ENCODE results near the gene UBN2. TPM values are rescaled to one million over a fixed set of nuclear protein-coding genes. Genes with fewer than 3 reads are reported as not detected.

Gene UBN2
- total RNA-seq, 6 experiments from 2014 or later = 7.7 to 10.1 (median 9.3) TPM

- Mint-ChIP-seq H3K9me3 (no peaks in the 10 kb centered on the region), H3K27me3 (ENCODE audit: insufficient read depth) (peaks cover 2% of the 10 kb centered on the region; the same call in 1 of the 2 replicates), H3K4me3 (peak overlapping the region; percentile 99), H3K27ac (peak overlapping the region; percentile 94; the same call in 1 of the 2 replicates), H3K4me1 (ENCODE audit: low read depth) (peaks cover 34% of the 10 kb centered on the region), H3K36me3 (ENCODE audit: low read depth) (peaks cover 5% of the 10 kb centered on the region)
- TF ChIP-seq, protein P1, sequence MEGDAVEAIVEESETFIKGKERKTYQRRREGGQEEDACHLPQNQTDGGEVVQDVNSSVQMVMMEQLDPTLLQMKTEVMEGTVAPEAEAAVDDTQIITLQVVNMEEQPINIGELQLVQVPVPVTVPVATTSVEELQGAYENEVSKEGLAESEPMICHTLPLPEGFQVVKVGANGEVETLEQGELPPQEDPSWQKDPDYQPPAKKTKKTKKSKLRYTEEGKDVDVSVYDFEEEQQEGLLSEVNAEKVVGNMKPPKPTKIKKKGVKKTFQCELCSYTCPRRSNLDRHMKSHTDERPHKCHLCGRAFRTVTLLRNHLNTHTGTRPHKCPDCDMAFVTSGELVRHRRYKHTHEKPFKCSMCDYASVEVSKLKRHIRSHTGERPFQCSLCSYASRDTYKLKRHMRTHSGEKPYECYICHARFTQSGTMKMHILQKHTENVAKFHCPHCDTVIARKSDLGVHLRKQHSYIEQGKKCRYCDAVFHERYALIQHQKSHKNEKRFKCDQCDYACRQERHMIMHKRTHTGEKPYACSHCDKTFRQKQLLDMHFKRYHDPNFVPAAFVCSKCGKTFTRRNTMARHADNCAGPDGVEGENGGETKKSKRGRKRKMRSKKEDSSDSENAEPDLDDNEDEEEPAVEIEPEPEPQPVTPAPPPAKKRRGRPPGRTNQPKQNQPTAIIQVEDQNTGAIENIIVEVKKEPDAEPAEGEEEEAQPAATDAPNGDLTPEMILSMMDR (IDR thresholded peaks at IDR 0.05) = no peak
- no peak for DNase-seq
Observed at GRCh38 chr7:139230023-139230422, 1.0 kb upstream of the UBN2 start.

DNA sequence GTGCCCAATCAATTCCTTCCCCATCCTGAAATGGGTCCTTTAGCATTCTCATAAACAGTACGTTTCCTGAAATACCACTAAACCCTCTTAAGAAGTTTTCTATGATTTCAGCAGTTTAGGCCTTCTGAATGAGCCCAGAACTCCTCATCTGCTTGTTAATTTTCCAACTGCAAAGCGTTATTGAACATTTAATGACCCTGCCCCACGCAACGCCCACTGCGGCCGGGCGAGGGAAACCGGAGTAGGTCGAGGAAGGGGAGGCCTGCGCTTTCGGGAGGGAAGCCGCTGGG is 608 bp upstream of the UBN2 start:
- Mint-ChIP-seq H3K27ac (peak overlapping the region; percentile 94), H3K4me1 (ENCODE audit: low read depth) (peaks cover 34% of the 10 kb centered on the region), H3K27me3 (ENCODE audit: insufficient read depth) (peaks cover 1% of the 10 kb centered on the region; the same call in 1 of the 2 replicates), H3K4me3 (peak overlapping the region; percentile 99), H3K9me3 (no peaks in the 10 kb centered on the region), H3K36me3 (ENCODE audit: low read depth) (peaks cover 5% of the 10 kb centered on the region)
- no peak for DNase-seq
- TF ChIP-seq, protein P1 (IDR thresholded peaks at IDR 0.05) = no peak

DNA sequence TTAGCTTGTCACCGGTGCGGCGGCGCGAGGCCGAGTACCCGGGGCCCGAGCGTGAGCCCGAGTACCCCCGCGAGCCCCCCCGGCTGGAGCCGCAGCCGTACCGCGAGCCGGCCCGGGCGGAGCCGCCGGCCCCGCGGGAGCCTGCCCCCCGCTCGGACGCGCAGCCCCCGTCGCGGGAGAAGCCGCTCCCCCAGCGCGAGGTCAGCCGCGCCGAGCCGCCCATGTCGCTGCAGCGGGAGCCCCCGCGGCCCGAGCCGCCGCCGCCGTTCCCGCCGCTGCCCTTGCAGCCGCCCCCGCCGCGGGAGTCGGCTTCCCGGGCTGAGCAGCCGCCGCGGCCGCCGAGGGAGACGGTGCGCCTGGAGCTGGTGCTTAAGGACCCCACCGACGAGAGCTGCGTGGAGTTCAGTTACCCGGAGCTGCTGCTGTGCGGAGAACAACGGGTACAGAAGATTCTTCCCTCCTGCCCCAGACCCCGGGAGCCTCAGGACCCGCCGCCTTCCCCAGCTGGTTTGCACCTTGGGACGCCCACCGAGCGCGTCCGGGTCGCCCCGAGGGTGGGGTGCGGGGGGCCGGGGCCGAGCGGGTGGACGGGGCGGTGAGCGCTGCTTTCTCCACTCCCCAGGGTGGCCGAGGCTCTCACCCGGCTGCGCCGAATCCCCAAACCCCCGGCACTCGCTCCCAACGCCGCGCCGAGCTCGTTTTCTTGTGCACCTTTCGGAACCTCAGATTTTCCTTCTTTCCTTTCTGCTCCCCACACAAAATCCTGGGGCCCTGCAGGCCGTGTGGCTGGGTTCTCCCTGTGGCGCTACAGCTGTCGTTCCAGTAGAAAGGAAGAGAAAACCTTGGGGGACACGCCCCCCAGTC is 708 bp downstream of the UBN2 start:
- Mint-ChIP-seq H3K36me3 (ENCODE audit: low read depth) (peaks cover 5% of the 10 kb centered on the region), H3K27me3 (ENCODE audit: insufficient read depth) (peaks cover 1% of the 10 kb centered on the region; the same call in 1 of the 2 replicates), H3K27ac (peak overlapping the region; percentile 94), H3K9me3 (no peaks in the 10 kb centered on the region), H3K4me3 (peak overlapping the region; percentile 99), H3K4me1 (ENCODE audit: low read depth) (peaks cover 42% of the 10 kb centered on the region)
- TF ChIP-seq, protein P1 (IDR thresholded peaks at IDR 0.05) = no peak
- DNase-seq = peak; percentile 32

GRCh38 chr7:139232377-139232717 is 1.3 kb downstream of the UBN2 start:
- no peak for DNase-seq
- H3K27ac Mint-ChIP-seq = peak overlapping the region; percentile 91
- TF ChIP-seq, protein P1 (IDR thresholded peaks at IDR 0.05) = no peak
- peak overlapping the region; percentile 95 for H3K4me3 Mint-ChIP-seq
- H3K4me1 Mint-ChIP-seq (ENCODE audit: low read depth) = peaks cover 42% of the 10 kb centered on the region
- H3K36me3 Mint-ChIP-seq (ENCODE audit: low read depth) = peaks cover 5% of the 10 kb centered on the region
- H3K27me3 Mint-ChIP-seq (ENCODE audit: insufficient read depth) = peaks cover 1% of the 10 kb centered on the region; the same call in 1 of the 2 replicates
- no peaks in the 10 kb centered on the region for H3K9me3 Mint-ChIP-seq

GRCh38 chr7:139232904-139233303 is 1.9 kb downstream of the UBN2 start:
- Mint-ChIP-seq H3K27me3 (ENCODE audit: insufficient read depth) (peaks cover 1% of the 10 kb centered on the region; the same call in 1 of the 2 replicates), H3K36me3 (ENCODE audit: low read depth) (peaks cover 5% of the 10 kb centered on the region), H3K4me1 (ENCODE audit: low read depth) (peaks cover 42% of the 10 kb centered on the region), H3K9me3 (no peaks in the 10 kb centered on the region), H3K4me3 (peak overlapping the region; percentile 95), H3K27ac (peak overlapping the region; percentile 91)
- TF ChIP-seq, protein P1 (IDR thresholded peaks at IDR 0.05) = no peak
- peak; percentile 49 for DNase-seq

Measured in HFFc6 (cell line).